DOHH2 (cell line): ENCODE measurements around the gene NEK2.

Experiments
- CTCF ChIP-seq: fragments of 200-600 bp; sonication (generic); IDR thresholded peaks from one replicate; pipeline ENCODE4 v1.5.1; 2014; ENCODE audit warnings: antibody characterized with exemption, mild to moderate bottlenecking, low read depth, low read length; ENCODE audit not compliant: poor library complexity, severe bottlenecking
- EZH2phosphoT487 ChIP-seq: fragments of 200-600 bp; sonication (generic); IDR thresholded peaks from 2 replicates; pipeline ENCODE4 v1.6.1; 2017; ENCODE audit warnings: borderline replicate concordance, mild to moderate bottlenecking, antibody characterized with exemption, low read length, moderate library complexity, mixed read lengths

- no peak for TF ChIP-seq CTCF
- TF ChIP-seq EZH2phosphoT487 = no peak
Observed at GRCh38 chr1:211653959-211654496, 21.4 kb downstream of the NEK2 start.
